GDM1 (cell line): ENCODE data around the gene TAF15.

Experiments used
- DNase-seq: peaks from one replicate; lab custom pipeline; 2025; lab: John Stamatoyannopoulos, UW

TAF15 gene

GRCh38 chr17:35788477-35789368 lies 20.6 kb upstream of the TAF15 start:
- DNase-seq = no peak

GRCh38 chr17:35790841-35791240 lies 18.4 kb upstream of the TAF15 start:
- DNase-seq = no peak

GRCh38 chr17:35791681-35792350 lies 17.5 kb upstream of the TAF15 start:
- no peak for DNase-seq

GRCh38 chr17:35793257-35793656 lies 16.0 kb upstream of the TAF15 start:
- no peak for DNase-seq

- DNase-seq = peak; percentile 34
Observed at GRCh38 chr17:35795007-35795870, 14.0 kb upstream of the TAF15 start, which contains the start of gene MMP28. MMP28 (minus strand) TSS chr17:35795641; CDS start chr17:35795377, 264 bp downstream.

- DNase-seq = no peak
Observed at GRCh38 chr17:35795871-35796265, 13.4 kb upstream of the TAF15 start.

GRCh38 chr17:35796942-35797341 lies 12.3 kb upstream of the TAF15 start:
- DNase-seq = no peak

GRCh38 chr17:35797370-35797769 lies 11.9 kb upstream of the TAF15 start:
- DNase-seq = no peak

GRCh38 chr17:35797918-35798317 lies 11.4 kb upstream of the TAF15 start:
- DNase-seq = no peak

- no peak for DNase-seq
Observed at GRCh38 chr17:35799942-35800341, 9.3 kb upstream of the TAF15 start.

GRCh38 chr17:35801583-35802224 lies 7.6 kb upstream of the TAF15 start:
- DNase-seq = peak; percentile 98

- DNase-seq = peak; percentile 85
Observed at GRCh38 chr17:35804658-35805192, 4.6 kb upstream of the TAF15 start.

GRCh38 chr17:35807371-35808144 lies 1.7 kb upstream of the TAF15 start:
- DNase-seq = no peak

- no peak for DNase-seq
Observed at GRCh38 chr17:35808240-35808961, 883 bp upstream of the TAF15 start.

- DNase-seq = no peak
Observed at GRCh38 chr17:35809855-35810461, 674 bp downstream of the TAF15 start.

- no peak for DNase-seq
Observed at GRCh38 chr17:35811759-35812158, 2.5 kb downstream of the TAF15 start.

- DNase-seq = no peak
Observed at GRCh38 chr17:35812456-35812855, 3.2 kb downstream of the TAF15 start.

GRCh38 chr17:35816723-35817122 lies 7.4 kb downstream of the TAF15 start:
- DNase-seq = no peak

GRCh38 chr17:35817196-35817595 lies 7.9 kb downstream of the TAF15 start:
- no peak for DNase-seq

GRCh38 chr17:35819455-35819854 lies 10.2 kb downstream of the TAF15 start:
- DNase-seq = no peak
